ENCODE results near the gene MACROD1.

- TF ChIP-seq CTCF (IDR thresholded peaks at IDR 0.05): no peak
- no peak for TF ChIP-seq POLR2AphosphoS5 (IDR thresholded peaks at IDR 0.05)
- no peak for TF ChIP-seq POLR2A (IDR thresholded peaks at IDR 0.05)
Observed at GRCh38 chr11:64059339-64060140, 106.4 kb downstream of the MACROD1 start.

All from suprapubic skin (tissue), 4 donors.